Motor neuron (in vitro differentiated cells): ENCODE results near the gene IGF2BP3. TPM values are rescaled to one million over a fixed set of nuclear protein-coding genes. Genes with fewer than 3 reads are reported as not detected.

Experiments used
- ATAC-seq, 8 experiments: fragments of 200-7000 bp; cut with Tn5 transposase; replicated peaks in 6 of 8; 2 replicates each; pipeline ENCODE4 v1.8.0; 2021; ENCODE audit warnings: mild to moderate bottlenecking in 8 of 8, moderate library complexity in 8 of 8
- H3K27ac ChIP-seq, 2 donors: fragments of 250-450 bp; sonication (Bioruptor Pico); 2 replicates each; pipeline ENCODE4 v1.9.0; 2021; ENCODE audit warnings: antibody characterized with exemption in 2 of 2, mild to moderate bottlenecking in 2 of 2, moderate library complexity in 1 of 2
- H3K4me1 ChIP-seq, 2 donors: fragments of 250-450 bp; sonication (Bioruptor Pico); replicated peaks in 1 of 2; 2 replicates each; pipeline ENCODE4 v1.6.1; 2021; ENCODE audit warnings: antibody characterized with exemption in 2 of 2, mild to moderate bottlenecking in 2 of 2, moderate library complexity in 1 of 2
- H3K4me3 ChIP-seq, 5 donors: fragments of 250-450 bp; sonication (Bioruptor Pico); 2 replicates each; pipeline ENCODE4 v1.9.0; 2021; ENCODE audit warnings: antibody characterized with exemption in 5 of 5, mild to moderate bottlenecking in 5 of 5, moderate library complexity in 4 of 5
- WGBS, 10 experiments: fragments of 450-650 bp; shearing (Covaris generic); methylation state at CpG; one replicate each; pipeline ENCODE4 v1.0.0; 2022; 5-methylcytosine and 5-hydroxymethylcytosine counted together
- in situ Hi-C, 9 experiments: fragments of 400-800 bp; cut with MboI; loops; one replicate each; pipeline ENCODE4 v1.15.0; 2021; ENCODE audit warnings: low sequenced_read_pairs in 9 of 9, low pct_unique_long_range_greater_than_20kb in 2 of 9; ENCODE audit not compliant: unreplicated experiment in 9 of 9
- total RNA-seq, 8 experiments: library from RNA; unstranded; fragments of 300-600 nt; gene quantifications; 2 replicates each; pipeline versions ENCODE4 v1.2.3 to v1.2.4, GENCODE V29; 2022

Gene IGF2BP3
- total RNA-seq, 8 experiments from 2014 or later, result 22.2 to 103 (median 31.4) TPM

GRCh38 chr7:23378996-23379395, 91.3 kb downstream of the IGF2BP3 start:
- Histone ChIP-seq H3K27ac (no peak overlapping the region), H3K4me1 (peaks cover 0 to 3% of the 10 kb centered on the region in 2 donors), H3K4me3 (no peak overlapping the region)
- in situ Hi-C loops, result no loop called here
- ATAC-seq, result peak in 2 of 8 experiments; percentile 45 to 76
- 60 to 100% (median 86%) methylated on average over 1 of the region's 1 CpG; no CpG with 5 or more reads in 4 of the 10 experiments for WGBS, 10 experiments

DNA sequence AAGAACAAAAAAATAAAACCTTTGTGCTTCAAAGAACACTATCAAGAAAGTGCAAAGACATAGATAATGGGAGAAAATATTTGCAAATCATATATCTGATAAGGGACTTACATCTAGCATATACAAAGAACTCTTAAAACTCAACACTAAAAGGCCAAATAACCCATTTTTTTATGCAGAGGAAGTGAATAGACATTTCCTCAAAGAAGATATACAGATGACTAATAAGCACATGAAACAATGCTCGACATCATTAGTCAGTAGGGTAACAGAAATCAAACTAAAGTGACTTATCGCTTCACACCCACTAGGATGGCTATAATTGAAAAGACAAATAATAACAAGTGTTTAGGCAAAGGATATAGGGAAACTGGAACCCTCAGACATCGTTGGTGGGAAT, 93.2 kb downstream of the IGF2BP3 start:
- Histone ChIP-seq H3K4me3 (no peak overlapping the region), H3K27ac (no peak overlapping the region), H3K4me1 (peaks cover 5 to 15% of the 10 kb centered on the region in 2 donors)
- in situ Hi-C loops, result no loop called here
- ATAC-seq, result peak in 2 of 8 experiments; percentile 20 to 25
- WGBS, 10 experiments, result 48 to 100% (median 80%) methylated on average over 1 to 3 of the region's 3 CpGs

DNA sequence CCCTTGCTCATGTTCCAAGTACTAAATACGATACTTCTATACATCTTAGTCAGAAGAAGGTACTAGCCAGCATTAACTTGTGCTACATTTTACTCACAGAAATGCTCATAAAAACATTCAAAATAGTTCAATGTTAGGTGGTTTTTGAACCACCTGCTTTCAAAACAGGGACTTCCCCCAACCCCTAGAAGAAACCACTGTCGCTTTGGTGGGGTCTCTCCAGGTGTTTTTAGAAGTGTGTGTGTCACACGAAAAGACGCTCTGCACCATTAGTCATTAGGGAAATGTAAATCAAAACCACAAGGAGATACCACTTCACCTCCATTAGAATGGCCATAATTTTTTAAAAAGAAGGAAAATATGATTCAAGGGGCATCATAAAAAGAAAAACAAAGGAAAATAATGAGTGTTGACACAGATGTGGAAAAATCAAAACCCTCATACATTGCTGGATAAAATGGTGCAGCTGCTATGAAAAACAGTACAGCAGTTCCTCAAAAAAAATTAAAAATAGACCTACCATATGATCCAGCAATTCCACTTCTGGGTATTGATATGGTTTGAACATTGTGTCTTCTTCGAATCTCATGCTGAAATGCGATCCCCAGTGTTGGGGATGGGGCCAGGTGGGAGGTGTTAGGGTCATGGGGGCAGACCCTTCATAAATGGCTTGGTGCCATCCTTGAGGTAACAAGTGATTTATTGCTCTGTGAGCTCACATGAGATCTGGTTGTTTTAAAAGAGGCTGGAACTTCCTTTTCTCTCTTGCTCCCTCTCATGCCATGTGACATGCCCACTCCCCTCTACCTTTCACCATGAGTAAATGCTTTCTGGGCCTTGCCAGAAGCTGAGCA, 96.9 kb downstream of the IGF2BP3 start:
- 56 to 100% (median 89%) methylated on average over 1 to 6 of the region's 6 CpGs; no CpG with 5 or more reads in 1 of the 10 experiments for WGBS, 10 experiments
- no peak overlapping the region for H3K27ac ChIP-seq
- H3K4me1 ChIP-seq, result peaks cover 14 to 24% of the 10 kb centered on the region in 2 donors
- peak in 3 of 8 experiments; percentile 13 to 38 (median 35) for ATAC-seq
- in situ Hi-C loops, result no loop called here
- no peak overlapping the region for H3K4me3 ChIP-seq

GRCh38 chr7:23372611-23373010, 97.7 kb downstream of the IGF2BP3 start:
- no peak overlapping the region for H3K27ac ChIP-seq
- H3K4me1 ChIP-seq, result peaks cover 14 to 24% of the 10 kb centered on the region in 2 donors
- ATAC-seq, result peak in 1 of 8 experiments; percentile 37
- no peak overlapping the region for H3K4me3 ChIP-seq
- in situ Hi-C loops, result no loop called here
- WGBS, 10 experiments, result 58 to 100% (median 85%) methylated on average over 2 to 4 of the region's 4 CpGs; no CpG with 5 or more reads in 4 of the 10 experiments

- in situ Hi-C loops, result no loop called here
- Histone ChIP-seq H3K4me1 (peaks cover 14 to 24% of the 10 kb centered on the region in 2 donors), H3K4me3 (no peak overlapping the region), H3K27ac (no peak overlapping the region)
- ATAC-seq, result no peak
- WGBS, 10 experiments, result 71 to 100% (median 89%) methylated on average over 1 to 6 of the region's 6 CpGs
Measured at GRCh38 chr7:23371654-23372053, 98.6 kb downstream of the IGF2BP3 start.

DNA sequence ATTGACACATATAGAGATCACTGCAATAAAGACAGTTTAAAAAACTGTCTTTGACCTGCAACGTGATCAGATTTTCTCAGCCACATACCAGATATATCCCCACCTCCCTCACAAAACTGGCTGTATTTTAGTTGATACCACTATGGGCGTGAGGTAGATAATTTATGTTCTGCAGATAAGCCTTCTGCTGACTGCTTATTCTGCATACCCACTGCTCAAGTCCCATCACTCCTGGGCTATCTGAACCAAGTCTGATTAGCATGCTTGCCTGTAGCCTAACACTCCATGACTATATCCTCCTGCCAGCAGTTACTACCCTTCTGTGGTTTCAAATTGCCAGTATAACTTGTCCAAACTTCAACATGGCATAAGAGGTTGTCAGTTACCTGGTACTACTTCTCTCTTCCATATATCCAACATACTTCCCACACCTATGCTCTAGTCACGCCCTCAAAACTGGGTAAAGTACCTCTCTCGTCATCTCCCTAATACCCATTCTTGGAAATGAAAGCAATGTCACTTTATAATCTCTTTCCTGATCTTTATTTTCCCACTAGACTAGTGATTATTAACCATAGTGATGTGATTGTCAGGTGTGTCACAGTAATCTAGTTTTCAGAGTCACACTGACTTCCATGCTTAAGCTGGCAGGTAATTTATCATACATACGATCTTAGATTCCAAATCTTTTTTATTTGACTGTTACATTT, 100.4 kb downstream of the IGF2BP3 start:
- WGBS, 10 experiments, result 79 to 96% (median 93%) methylated on average over 2 to 4 of the region's 5 CpGs
- Histone ChIP-seq H3K4me3 (no peak overlapping the region), H3K27ac (no peak overlapping the region), H3K4me1 (peaks cover 14 to 24% of the 10 kb centered on the region in 2 donors)
- peak in 1 of 8 experiments; percentile 16 for ATAC-seq
- in situ Hi-C loops, result no loop called here

GRCh38 chr7:23369100-23369499, 101.2 kb downstream of the IGF2BP3 start:
- 64 to 96% (median 86%) methylated on average over 2 to 4 of the region's 4 CpGs; no CpG with 5 or more reads in 2 of the 10 experiments for WGBS, 10 experiments
- H3K27ac ChIP-seq, result no peak overlapping the region
- peak in 6 of 8 experiments; percentile 26 to 43 (median 39) for ATAC-seq

DNA sequence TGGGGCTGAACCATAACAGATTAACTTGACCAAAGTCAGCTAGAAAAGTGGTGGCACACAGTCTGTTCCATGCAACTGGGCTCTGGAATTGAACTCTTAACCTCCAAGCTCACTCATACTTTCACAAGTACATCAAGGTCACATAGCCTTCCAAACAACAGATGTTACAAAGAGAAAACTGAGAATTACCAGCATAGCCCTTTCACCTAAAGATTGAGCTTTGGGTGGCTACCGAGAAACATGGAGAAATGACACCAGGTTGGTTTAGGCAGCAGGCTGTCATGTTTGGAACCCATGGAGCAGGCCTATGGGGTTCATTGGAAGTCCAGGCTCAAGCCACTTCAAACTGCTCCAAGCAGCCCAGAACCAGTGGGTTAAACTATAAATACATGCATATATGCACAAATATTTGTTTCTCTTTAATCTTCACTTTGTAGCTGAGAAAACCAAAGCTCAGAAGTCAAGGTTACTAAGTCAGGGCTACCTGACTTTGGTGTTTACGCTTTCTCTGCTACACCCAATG, 112.1 kb downstream of the IGF2BP3 start:
- in situ Hi-C loops, result no loop called here
- ATAC-seq, result peak in 3 of 8 experiments; percentile 33 to 45 (median 36)
- WGBS, 10 experiments, result 86 to 100% (median 100%) methylated on average over 1 to 2 of the region's 2 CpGs; no CpG with 5 or more reads in 1 of the 10 experiments
- H3K4me1 ChIP-seq, result peaks cover 0 to 4% of the 10 kb centered on the region in 2 donors
- no peak overlapping the region for H3K27ac ChIP-seq
- H3K4me3 ChIP-seq, result no peak overlapping the region

More at GRCh38 chr7:23369100-23369499, 101.2 kb downstream of the IGF2BP3 start:
- Histone ChIP-seq H3K4me1 (peaks cover 14 to 21% of the 10 kb centered on the region in 2 donors), H3K4me3 (no peak overlapping the region)
- in situ Hi-C loops, result no loop called here

DNA sequence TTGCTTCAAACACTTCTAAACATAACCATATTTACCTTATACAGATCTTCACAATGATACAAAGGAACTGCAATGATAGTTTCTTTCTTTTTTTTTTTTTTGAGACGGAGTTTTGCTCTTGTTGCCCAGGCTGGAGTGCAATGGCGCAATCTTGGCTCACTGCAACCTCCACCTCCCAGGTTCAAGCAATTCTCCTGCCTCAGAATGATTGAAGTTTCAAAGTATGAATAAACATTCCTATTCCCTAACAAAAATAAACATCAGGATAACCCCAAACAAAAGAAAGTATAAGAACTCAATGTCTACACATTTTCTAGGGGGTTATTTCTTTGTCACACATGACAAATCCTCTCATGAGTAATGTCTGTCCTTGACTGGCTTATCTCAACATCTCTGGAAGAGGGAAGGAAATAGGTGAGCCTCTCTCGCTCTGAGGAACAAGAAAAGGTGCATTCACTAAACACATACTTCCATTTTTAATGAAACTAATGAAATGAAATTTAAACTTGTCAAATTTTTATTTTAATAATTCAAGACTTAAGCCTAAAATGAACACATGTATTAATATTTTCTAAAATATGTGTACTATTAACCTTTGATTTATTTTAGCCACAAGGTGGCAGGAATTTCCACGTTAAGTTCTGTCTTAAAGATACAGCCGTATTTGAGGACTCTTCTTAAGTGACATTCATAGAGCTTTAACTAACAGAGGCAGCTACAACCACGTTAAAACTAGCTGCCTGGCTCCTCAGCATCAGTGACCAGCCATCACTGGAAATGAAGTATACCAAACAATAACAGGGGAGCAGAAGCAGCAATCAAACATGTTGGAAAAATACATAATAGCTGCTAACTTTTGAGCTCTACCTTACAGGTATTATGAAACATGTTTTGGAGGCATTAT, 112.8 kb downstream of the IGF2BP3 start:
- Histone ChIP-seq H3K27ac (no peak overlapping the region), H3K4me1 (peaks cover 3 to 7% of the 10 kb centered on the region in 2 donors), H3K4me3 (no peak overlapping the region)
- peak in 4 of 8 experiments; percentile 59 to 75 (median 71) for ATAC-seq
- in situ Hi-C loops, result no loop called here
- WGBS, 10 experiments, result 0 to 100% (median 68%) methylated on average over 1 to 6 of the region's 6 CpGs

DNA sequence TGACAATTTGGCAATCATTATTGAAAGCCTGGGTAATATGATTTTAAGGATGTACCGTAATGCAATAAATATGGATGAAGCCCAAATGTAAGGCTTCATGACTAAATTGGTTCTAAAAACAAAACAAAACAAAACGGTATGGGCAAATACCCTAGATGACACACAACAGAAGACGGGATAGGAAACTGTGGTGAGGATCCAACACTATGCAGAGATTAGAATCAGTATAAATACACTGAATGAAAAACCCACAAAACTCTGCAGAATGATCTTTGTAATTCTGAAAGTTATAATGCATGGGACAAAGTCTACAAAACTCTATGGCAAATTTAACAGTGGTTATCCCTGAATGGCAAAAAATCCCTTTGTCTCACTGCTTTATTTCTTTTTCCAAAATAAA, 113.6 kb downstream of the IGF2BP3 start:
- WGBS, 10 experiments, result 32 to 100% (median 92%) methylated on average over 1 to 3 of the region's 3 CpGs
- in situ Hi-C loops, result no loop called here
- no peak overlapping the region for H3K27ac ChIP-seq

GRCh38 chr7:23356168-23356567, 114.1 kb downstream of the IGF2BP3 start:
- in situ Hi-C loops, result no loop called here
- ATAC-seq, result no peak
- H3K4me1 ChIP-seq, result peaks cover 3 to 7% of the 10 kb centered on the region in 2 donors
- H3K4me3 ChIP-seq, result no peak overlapping the region
- H3K27ac ChIP-seq, result no peak overlapping the region
- WGBS, 10 experiments, result 79 to 100% (median 95%) methylated on average over 1 to 3 of the region's 3 CpGs

More for the DNA sequence above, 113.6 kb downstream of the IGF2BP3 start:
- Histone ChIP-seq H3K4me1 (peaks cover 3 to 7% of the 10 kb centered on the region in 2 donors), H3K4me3 (no peak overlapping the region)
- no peak for ATAC-seq

- no peak overlapping the region for H3K27ac ChIP-seq
- in situ Hi-C loops, result no loop called here
- H3K4me3 ChIP-seq, result no peak overlapping the region
- peak in 5 of 8 experiments; percentile 55 to 79 (median 68) for ATAC-seq
- H3K4me1 ChIP-seq, result peaks cover 3 to 7% of the 10 kb centered on the region in 2 donors
- 0 to 89% (median 40%) methylated on average over 1 to 4 of the region's 5 CpGs; no CpG with 5 or more reads in 3 of the 10 experiments for WGBS, 10 experiments
Measured at GRCh38 chr7:23353172-23353571, 117.1 kb downstream of the IGF2BP3 start.
